A549 (cell line): ENCODE results near the gene TREM2.

Experiments used
- ESRRA ChIP-seq: fragments of 150-350 bp; IDR thresholded peaks from 2 replicates; pipeline ENCODE4 v1.6.1; 2014; ENCODE audit warnings: mild to moderate bottlenecking, low read length, borderline replicate concordance
- JUNB ChIP-seq: fragments of >200 bp; sonication (Bioruptor Twin); formaldehyde crosslinking; IDR thresholded peaks from 2 replicates; pipeline ENCODE4 v1.6.1; 2016
- MYC ChIP-seq: IDR thresholded peaks from 2 replicates; pipeline ENCODE4 v1.6.1; 2012; ENCODE audit warnings: mild to moderate bottlenecking, inconsistent platforms, low read length, improper control_type of control experiment, borderline replicate concordance
- POLR2A ChIP-seq: IDR thresholded peaks from 2 replicates; pipeline ENCODE4 v1.6.1; 2012; ENCODE audit warnings: mild to moderate bottlenecking, low read length
- RAD21 ChIP-seq, 2 experiments: fragments of >200 bp in 1 of 2; sonication (Bioruptor Twin) in 1 of 2; formaldehyde crosslinking in 1 of 2; IDR thresholded peaks in 1 of 2; conservative IDR thresholded peaks in 1 of 2; 2 replicates in 1 of 2; 3 replicates in 1 of 2; pipeline ENCODE4 v1.6.1; 2012 to 2018; ENCODE audit warnings: inconsistent platforms in 1 of 2
- RCOR1 ChIP-seq: fragments of 150-350 bp; IDR thresholded peaks from 2 replicates; pipeline ENCODE4 v1.6.1; 2014; ENCODE audit warnings: antibody characterized with exemption, low read length, low read depth
- TF ChIP-seq, protein P1 (sequence below): fragments of >200 bp; sonication (Bioruptor Twin); formaldehyde crosslinking; IDR thresholded peaks from 3 replicates; pipeline ENCODE4 v1.5.1; 2016

DNA sequence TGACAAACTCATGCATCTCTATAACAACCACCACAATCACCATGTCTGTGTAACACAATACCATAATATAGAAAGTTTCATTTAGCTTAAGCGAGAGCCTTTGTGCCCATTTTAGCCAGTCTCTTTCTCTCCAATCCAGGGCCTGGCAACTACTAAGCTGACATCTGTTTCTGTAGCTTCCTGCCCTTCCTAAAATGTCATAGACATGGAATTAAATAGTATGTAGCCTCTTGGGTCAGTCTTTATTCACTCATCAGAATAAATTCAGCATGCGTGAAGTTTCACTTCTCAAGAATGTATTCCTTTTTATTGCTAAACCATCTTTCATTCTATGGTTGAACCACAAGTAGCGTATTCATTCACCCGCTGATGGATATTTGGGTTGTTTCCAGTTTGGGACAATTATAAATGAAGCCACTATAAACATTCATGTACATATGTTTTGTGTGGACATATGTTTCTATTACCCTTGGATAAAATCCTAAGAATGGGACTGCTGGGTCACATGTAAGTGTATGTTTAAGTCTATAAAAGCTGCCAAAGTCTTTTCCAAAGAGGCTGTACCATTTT, 1.7 kb upstream of the TREM2 start:
- TF ChIP-seq ESRRA (no peak), RCOR1 (no peak), MYC (no peak), JUNB (no peak), POLR2A (no peak), RAD21 (conservative IDR thresholded peaks at IDR 0.05 in 1 of 2, IDR thresholded peaks at IDR 0.05 in 1 of 2) (no peak)
- TF ChIP-seq, protein P1, sequence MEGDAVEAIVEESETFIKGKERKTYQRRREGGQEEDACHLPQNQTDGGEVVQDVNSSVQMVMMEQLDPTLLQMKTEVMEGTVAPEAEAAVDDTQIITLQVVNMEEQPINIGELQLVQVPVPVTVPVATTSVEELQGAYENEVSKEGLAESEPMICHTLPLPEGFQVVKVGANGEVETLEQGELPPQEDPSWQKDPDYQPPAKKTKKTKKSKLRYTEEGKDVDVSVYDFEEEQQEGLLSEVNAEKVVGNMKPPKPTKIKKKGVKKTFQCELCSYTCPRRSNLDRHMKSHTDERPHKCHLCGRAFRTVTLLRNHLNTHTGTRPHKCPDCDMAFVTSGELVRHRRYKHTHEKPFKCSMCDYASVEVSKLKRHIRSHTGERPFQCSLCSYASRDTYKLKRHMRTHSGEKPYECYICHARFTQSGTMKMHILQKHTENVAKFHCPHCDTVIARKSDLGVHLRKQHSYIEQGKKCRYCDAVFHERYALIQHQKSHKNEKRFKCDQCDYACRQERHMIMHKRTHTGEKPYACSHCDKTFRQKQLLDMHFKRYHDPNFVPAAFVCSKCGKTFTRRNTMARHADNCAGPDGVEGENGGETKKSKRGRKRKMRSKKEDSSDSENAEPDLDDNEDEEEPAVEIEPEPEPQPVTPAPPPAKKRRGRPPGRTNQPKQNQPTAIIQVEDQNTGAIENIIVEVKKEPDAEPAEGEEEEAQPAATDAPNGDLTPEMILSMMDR, result no peak
